ENCODE results near the gene PPM1E.

DNA sequence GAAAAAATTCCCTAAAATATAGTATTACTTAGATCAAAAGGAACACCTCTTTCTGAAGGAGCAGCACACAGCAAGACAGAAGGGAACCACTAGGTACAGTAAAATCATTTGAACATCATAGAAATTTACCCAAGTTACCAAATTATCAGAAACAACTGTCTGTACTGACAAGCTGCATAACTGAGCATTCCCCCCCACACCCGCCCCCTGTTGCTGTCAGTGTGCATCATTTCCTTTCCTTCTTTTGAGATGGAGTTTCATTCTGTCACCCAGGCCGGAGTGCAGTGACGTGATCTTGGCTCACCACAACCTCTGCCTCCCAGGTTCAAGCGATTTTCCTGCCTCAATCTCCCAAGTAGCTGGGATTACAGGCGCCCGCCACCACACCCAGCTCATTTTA, 230.3 kb downstream of the PPM1E start:
- TF ChIP-seq, protein P1, sequence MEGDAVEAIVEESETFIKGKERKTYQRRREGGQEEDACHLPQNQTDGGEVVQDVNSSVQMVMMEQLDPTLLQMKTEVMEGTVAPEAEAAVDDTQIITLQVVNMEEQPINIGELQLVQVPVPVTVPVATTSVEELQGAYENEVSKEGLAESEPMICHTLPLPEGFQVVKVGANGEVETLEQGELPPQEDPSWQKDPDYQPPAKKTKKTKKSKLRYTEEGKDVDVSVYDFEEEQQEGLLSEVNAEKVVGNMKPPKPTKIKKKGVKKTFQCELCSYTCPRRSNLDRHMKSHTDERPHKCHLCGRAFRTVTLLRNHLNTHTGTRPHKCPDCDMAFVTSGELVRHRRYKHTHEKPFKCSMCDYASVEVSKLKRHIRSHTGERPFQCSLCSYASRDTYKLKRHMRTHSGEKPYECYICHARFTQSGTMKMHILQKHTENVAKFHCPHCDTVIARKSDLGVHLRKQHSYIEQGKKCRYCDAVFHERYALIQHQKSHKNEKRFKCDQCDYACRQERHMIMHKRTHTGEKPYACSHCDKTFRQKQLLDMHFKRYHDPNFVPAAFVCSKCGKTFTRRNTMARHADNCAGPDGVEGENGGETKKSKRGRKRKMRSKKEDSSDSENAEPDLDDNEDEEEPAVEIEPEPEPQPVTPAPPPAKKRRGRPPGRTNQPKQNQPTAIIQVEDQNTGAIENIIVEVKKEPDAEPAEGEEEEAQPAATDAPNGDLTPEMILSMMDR (IDR thresholded peaks at IDR 0.05; ENCODE audit: low read depth, low read length), result no peak
- no peak for TF ChIP-seq POLR2A (IDR thresholded peaks at IDR 0.05; ENCODE audit: extremely low read depth, insufficient read length)
- TF ChIP-seq, protein P2, sequence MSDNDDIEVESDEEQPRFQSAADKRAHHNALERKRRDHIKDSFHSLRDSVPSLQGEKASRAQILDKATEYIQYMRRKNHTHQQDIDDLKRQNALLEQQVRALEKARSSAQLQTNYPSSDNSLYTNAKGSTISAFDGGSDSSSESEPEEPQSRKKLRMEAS (IDR thresholded peaks at IDR 0.05; ENCODE audit: low read depth, low read length), result no peak
